ENCODE data around the gene QSER1. TPM values are rescaled to one million over a fixed set of nuclear protein-coding genes. Genes with fewer than 3 reads are reported as not detected.

QSER1 gene
- total and polyA plus RNA-seq, 2 donors (not counting 1 experiment from before 2014, with no cell fraction given), result 9.6 to 17.2 TPM

GRCh38 chr11:32985600-32985999 is 93.0 kb downstream of the QSER1 start:
- TF ChIP-seq CTCF (conservative IDR thresholded peaks at IDR 0.05 in 1 of 2, IDR thresholded peaks at IDR 0.05 in 1 of 2; ENCODE audit: low read depth in 1 of 2, low read length in 2 of 2), result no peak
- H3K36me3 ChIP-seq (ENCODE audit: control insufficient read depth, insufficient read depth, low read length), result no peaks in the 10 kb centered on the region
- DNase-seq (ENCODE audit: low read depth in 2 of 2), result no peak

GRCh38 chr11:32987851-32988250 is 95.2 kb downstream of the QSER1 start:
- Histone ChIP-seq H3K4me2 (ENCODE audit: extremely low read depth, insufficient read depth, low read length) (no peak overlapping the region), H3K9ac (ENCODE audit: insufficient read depth, low read length) (no peak overlapping the region), H3K4me1 (ENCODE audit: control insufficient read depth, extremely low read depth, insufficient read depth, low read length) (no peaks in the 10 kb centered on the region), H3K79me2 (ENCODE audit: control insufficient read depth, insufficient read depth, low read length) (no peaks in the 10 kb centered on the region), H3K36me3 (ENCODE audit: control insufficient read depth, insufficient read depth, low read length) (no peaks in the 10 kb centered on the region), H3K4me3 (replicated peaks in 1 of 4; ENCODE audit: control extremely low read depth in 1 of 4, insufficient read depth in 1 of 4, low read depth in 3 of 4, low read length in 4 of 4) (no peak overlapping the region), H3K27ac (ENCODE audit: insufficient read depth, low read length) (no peak overlapping the region), H3K9me3 (ENCODE audit: control insufficient read depth, insufficient read depth, low read depth, low read length) (no peaks in the 10 kb centered on the region), H3K27me3 (ENCODE audit: control insufficient read depth, insufficient read depth, low read length) (no peaks in the 10 kb centered on the region), H2AFZ (ENCODE audit: low read length) (no peak overlapping the region), H4K20me1 (ENCODE audit: control insufficient read depth, extremely low read depth, insufficient read depth, low read length) (no peaks in the 10 kb centered on the region)
- DNase-seq (ENCODE audit: low read depth in 2 of 2), result no peak
- TF ChIP-seq CTCF (conservative IDR thresholded peaks at IDR 0.05 in 1 of 2, IDR thresholded peaks at IDR 0.05 in 1 of 2; ENCODE audit: low read depth in 1 of 2, low read length in 2 of 2), result no peak
- TF ChIP-seq EZH2 (IDR thresholded peaks at IDR 0.05; ENCODE audit: low read length, missing control alignments), result no peak

More at GRCh38 chr11:32985600-32985999, 93.0 kb downstream of the QSER1 start:
- H3K9ac ChIP-seq (ENCODE audit: insufficient read depth, low read length), result no peak overlapping the region
- no peak overlapping the region for H2AFZ ChIP-seq (ENCODE audit: low read length)
- no peaks in the 10 kb centered on the region for H3K4me1 ChIP-seq (ENCODE audit: control insufficient read depth, extremely low read depth, insufficient read depth, low read length)
- H3K9me3 ChIP-seq (ENCODE audit: control insufficient read depth, insufficient read depth, low read depth, low read length), result no peaks in the 10 kb centered on the region
- H3K79me2 ChIP-seq (ENCODE audit: control insufficient read depth, insufficient read depth, low read length), result no peaks in the 10 kb centered on the region
- no peaks in the 10 kb centered on the region for H3K27me3 ChIP-seq (ENCODE audit: control insufficient read depth, insufficient read depth, low read length)
- H3K27ac ChIP-seq (ENCODE audit: insufficient read depth, low read length), result no peak overlapping the region
- no peaks in the 10 kb centered on the region for H4K20me1 ChIP-seq (ENCODE audit: control insufficient read depth, extremely low read depth, insufficient read depth, low read length)
- H3K4me2 ChIP-seq (ENCODE audit: extremely low read depth, insufficient read depth, low read length), result no peak overlapping the region
- no peak overlapping the region for H3K4me3 ChIP-seq (replicated peaks in 1 of 4; ENCODE audit: control extremely low read depth in 1 of 4, insufficient read depth in 1 of 4, low read depth in 3 of 4, low read length in 4 of 4)

GRCh38 chr11:32990481-32990880 is 97.9 kb downstream of the QSER1 start:
- no peak overlapping the region for H2AFZ ChIP-seq (ENCODE audit: low read length)
- DNase-seq (ENCODE audit: low read depth in 2 of 2), result no peak
- no peak overlapping the region for H3K27ac ChIP-seq (ENCODE audit: insufficient read depth, low read length)
- no peaks in the 10 kb centered on the region for H3K36me3 ChIP-seq (ENCODE audit: control insufficient read depth, insufficient read depth, low read length)
- no peaks in the 10 kb centered on the region for H3K79me2 ChIP-seq (ENCODE audit: control insufficient read depth, insufficient read depth, low read length)
- no peak overlapping the region for H3K4me3 ChIP-seq (replicated peaks in 1 of 4; ENCODE audit: control extremely low read depth in 1 of 4, insufficient read depth in 1 of 4, low read depth in 3 of 4, low read length in 4 of 4)
- no peak overlapping the region for H3K9ac ChIP-seq (ENCODE audit: insufficient read depth, low read length)
- H3K9me3 ChIP-seq (ENCODE audit: control insufficient read depth, insufficient read depth, low read depth, low read length), result no peaks in the 10 kb centered on the region
- no peak overlapping the region for H3K4me2 ChIP-seq (ENCODE audit: extremely low read depth, insufficient read depth, low read length)
- H3K27me3 ChIP-seq (ENCODE audit: control insufficient read depth, insufficient read depth, low read length), result peaks cover 2% of the 10 kb centered on the region
- no peaks in the 10 kb centered on the region for H3K4me1 ChIP-seq (ENCODE audit: control insufficient read depth, extremely low read depth, insufficient read depth, low read length)
- TF ChIP-seq EZH2 (IDR thresholded peaks at IDR 0.05; ENCODE audit: low read length, missing control alignments) (no peak), CTCF (conservative IDR thresholded peaks at IDR 0.05 in 1 of 2, IDR thresholded peaks at IDR 0.05 in 1 of 2; ENCODE audit: low read depth in 1 of 2, low read length in 2 of 2) (no peak)
- H4K20me1 ChIP-seq (ENCODE audit: control insufficient read depth, extremely low read depth, insufficient read depth, low read length), result no peaks in the 10 kb centered on the region
